Measurements from ENCODE around the gene BIN1.

DNA sequence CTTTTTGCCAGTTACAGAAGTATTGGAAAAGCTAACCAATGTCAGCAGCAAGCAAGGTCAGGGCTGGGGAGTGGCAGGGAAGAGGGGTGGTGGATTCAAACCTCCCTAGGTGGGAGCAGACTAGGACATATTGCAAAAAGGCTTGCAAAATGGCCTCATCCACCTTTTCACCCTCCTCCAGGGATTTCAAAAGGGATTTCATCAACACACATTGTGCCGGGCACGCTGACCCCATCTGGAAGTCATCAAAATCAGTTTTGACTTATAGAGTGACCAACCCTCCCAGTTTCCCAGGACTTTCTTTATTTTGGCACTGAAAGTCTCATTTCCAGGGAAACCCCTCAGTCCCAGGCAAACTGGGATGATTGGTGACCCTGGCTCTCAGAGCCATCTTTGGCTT, 94.7 kb downstream of the BIN1 start:
- TF ChIP-seq, protein P1, sequence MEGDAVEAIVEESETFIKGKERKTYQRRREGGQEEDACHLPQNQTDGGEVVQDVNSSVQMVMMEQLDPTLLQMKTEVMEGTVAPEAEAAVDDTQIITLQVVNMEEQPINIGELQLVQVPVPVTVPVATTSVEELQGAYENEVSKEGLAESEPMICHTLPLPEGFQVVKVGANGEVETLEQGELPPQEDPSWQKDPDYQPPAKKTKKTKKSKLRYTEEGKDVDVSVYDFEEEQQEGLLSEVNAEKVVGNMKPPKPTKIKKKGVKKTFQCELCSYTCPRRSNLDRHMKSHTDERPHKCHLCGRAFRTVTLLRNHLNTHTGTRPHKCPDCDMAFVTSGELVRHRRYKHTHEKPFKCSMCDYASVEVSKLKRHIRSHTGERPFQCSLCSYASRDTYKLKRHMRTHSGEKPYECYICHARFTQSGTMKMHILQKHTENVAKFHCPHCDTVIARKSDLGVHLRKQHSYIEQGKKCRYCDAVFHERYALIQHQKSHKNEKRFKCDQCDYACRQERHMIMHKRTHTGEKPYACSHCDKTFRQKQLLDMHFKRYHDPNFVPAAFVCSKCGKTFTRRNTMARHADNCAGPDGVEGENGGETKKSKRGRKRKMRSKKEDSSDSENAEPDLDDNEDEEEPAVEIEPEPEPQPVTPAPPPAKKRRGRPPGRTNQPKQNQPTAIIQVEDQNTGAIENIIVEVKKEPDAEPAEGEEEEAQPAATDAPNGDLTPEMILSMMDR (IDR thresholded peaks at IDR 0.05): no peak
- no peak for TF ChIP-seq EZH2 (IDR thresholded peaks at IDR 0.05; ENCODE audit: borderline replicate concordance, insufficient read depth, low read depth, low read length, poor library complexity, severe bottlenecking)
